ENCODE results near the gene CLBA1. TPM values are rescaled to one million over a fixed set of nuclear protein-coding genes. Genes with fewer than 3 reads are reported as not detected.
A peak's percentile ranks its signal among the peaks of the same experiment; 100 is the strongest.

Gene CLBA1
- total RNA-seq, 1 experiment from 2014 or later = 14.8 TPM

DNA sequence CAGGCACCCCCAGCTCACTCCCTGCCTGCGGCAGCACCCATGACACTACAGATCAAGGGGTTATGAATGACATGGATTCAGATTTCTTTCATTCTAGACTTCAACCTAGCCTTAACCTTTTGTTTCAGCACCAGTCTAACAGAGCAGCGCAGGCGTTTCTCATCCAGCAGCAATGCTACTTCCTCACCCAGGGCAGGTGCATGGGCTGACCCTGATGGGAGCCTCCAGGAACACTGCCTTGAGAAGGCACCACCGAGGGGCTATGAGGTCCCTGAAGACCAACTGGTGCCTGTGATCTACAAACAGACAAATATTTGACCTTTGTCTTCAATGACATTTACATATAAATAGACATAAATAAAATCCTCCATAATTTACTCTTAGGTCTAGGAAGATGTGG, 24.5 kb downstream of the CLBA1 start:
- TSS peak; percentile 3 for BruUV-seq (replicated peaks)
- ATAC-seq (no peak), DNase-seq (ENCODE audit: low read depth, low spot score) (no peak)
- Histone ChIP-seq H3K9me3 (ENCODE audit: control insufficient read depth in 1 of 2, insufficient read depth in 1 of 2, low read depth in 1 of 2, low read length in 2 of 2) (no peaks in the 10 kb centered on the region), H3K79me2 (ENCODE audit: insufficient read depth, low read length) (peaks cover 67% of the 10 kb centered on the region), H3K4me1 (ENCODE audit: control insufficient read depth in 1 of 2, insufficient read depth in 2 of 2, low read length in 2 of 2) (no peaks in the 10 kb centered on the region), H3K9ac (ENCODE audit: low read length) (no peak overlapping the region), H3K27ac (ENCODE audit: low read depth, low read length) (no peak overlapping the region), H3K9me2 (ENCODE audit: insufficient read depth) (no peaks in the 10 kb centered on the region), H4K20me1 (ENCODE audit: insufficient read depth) (peaks cover 19% of the 10 kb centered on the region; the same call in 1 of the 2 replicates), H2AFZ (ENCODE audit: low read depth, low read length, poor library complexity, severe bottlenecking) (no peak overlapping the region), H3K27me3 (ENCODE audit: insufficient read depth, low read length) (no peaks in the 10 kb centered on the region), H3K4me3 (replicated peaks in 1 of 2; ENCODE audit: low read depth in 1 of 2, low read length in 2 of 2) (no peak overlapping the region), H3K4me2 (ENCODE audit: low read length) (no peak overlapping the region), H3K36me3 (ENCODE audit: control insufficient read depth in 1 of 2, insufficient read depth in 2 of 2, low read length in 2 of 2) (peaks cover 29 to 30% of the 10 kb centered on the region in 2 experiments)
- intact Hi-C loops (cut with micrococcal nuclease) = no loop called here
- ChIA-PET RAD21 (ENCODE audit: low non-redundant PET in 1 of 2, low total read pairs in 2 of 2, uncharacterized antibody in 2 of 2, unreplicated experiment in 2 of 2) (no interaction called here), CTCF (no interaction called here), POLR2A (no interaction called here)
- TF ChIP-seq, protein P1, sequence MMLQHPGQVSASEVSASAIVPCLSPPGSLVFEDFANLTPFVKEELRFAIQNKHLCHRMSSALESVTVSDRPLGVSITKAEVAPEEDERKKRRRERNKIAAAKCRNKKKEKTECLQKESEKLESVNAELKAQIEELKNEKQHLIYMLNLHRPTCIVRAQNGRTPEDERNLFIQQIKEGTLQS (IDR thresholded peaks at IDR 0.05) = no peak
- TF ChIP-seq YY1 (IDR thresholded peaks at IDR 0.05; ENCODE audit: extremely low read depth, insufficient replicate concordance, low read depth, low read length) = no peak
- TF ChIP-seq, protein P2, sequence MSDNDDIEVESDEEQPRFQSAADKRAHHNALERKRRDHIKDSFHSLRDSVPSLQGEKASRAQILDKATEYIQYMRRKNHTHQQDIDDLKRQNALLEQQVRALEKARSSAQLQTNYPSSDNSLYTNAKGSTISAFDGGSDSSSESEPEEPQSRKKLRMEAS (IDR thresholded peaks at IDR 0.05) = no peak
- TF ChIP-seq SIN3A (IDR thresholded peaks at IDR 0.05; ENCODE audit: low read depth) = no peak
- TF ChIP-seq, protein P3, sequence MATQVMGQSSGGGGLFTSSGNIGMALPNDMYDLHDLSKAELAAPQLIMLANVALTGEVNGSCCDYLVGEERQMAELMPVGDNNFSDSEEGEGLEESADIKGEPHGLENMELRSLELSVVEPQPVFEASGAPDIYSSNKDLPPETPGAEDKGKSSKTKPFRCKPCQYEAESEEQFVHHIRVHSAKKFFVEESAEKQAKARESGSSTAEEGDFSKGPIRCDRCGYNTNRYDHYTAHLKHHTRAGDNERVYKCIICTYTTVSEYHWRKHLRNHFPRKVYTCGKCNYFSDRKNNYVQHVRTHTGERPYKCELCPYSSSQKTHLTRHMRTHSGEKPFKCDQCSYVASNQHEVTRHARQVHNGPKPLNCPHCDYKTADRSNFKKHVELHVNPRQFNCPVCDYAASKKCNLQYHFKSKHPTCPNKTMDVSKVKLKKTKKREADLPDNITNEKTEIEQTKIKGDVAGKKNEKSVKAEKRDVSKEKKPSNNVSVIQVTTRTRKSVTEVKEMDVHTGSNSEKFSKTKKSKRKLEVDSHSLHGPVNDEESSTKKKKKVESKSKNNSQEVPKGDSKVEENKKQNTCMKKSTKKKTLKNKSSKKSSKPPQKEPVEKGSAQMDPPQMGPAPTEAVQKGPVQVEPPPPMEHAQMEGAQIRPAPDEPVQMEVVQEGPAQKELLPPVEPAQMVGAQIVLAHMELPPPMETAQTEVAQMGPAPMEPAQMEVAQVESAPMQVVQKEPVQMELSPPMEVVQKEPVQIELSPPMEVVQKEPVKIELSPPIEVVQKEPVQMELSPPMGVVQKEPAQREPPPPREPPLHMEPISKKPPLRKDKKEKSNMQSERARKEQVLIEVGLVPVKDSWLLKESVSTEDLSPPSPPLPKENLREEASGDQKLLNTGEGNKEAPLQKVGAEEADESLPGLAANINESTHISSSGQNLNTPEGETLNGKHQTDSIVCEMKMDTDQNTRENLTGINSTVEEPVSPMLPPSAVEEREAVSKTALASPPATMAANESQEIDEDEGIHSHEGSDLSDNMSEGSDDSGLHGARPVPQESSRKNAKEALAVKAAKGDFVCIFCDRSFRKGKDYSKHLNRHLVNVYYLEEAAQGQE (IDR thresholded peaks at IDR 0.05; ENCODE audit: low read depth) = no peak
- TF ChIP-seq POLR2AphosphoS5 (IDR thresholded peaks at IDR 0.05; ENCODE audit: low read depth, low read length) = no peak
- no peak for TF ChIP-seq CEBPB (IDR thresholded peaks at IDR 0.05; ENCODE audit: low read depth)
- no peak for TF ChIP-seq JUND (IDR thresholded peaks at IDR 0.05)
- no peak for TF ChIP-seq ZNF274 (IDR thresholded peaks at IDR 0.05; ENCODE audit: low read depth, low read length)
- TF ChIP-seq, protein P4, sequence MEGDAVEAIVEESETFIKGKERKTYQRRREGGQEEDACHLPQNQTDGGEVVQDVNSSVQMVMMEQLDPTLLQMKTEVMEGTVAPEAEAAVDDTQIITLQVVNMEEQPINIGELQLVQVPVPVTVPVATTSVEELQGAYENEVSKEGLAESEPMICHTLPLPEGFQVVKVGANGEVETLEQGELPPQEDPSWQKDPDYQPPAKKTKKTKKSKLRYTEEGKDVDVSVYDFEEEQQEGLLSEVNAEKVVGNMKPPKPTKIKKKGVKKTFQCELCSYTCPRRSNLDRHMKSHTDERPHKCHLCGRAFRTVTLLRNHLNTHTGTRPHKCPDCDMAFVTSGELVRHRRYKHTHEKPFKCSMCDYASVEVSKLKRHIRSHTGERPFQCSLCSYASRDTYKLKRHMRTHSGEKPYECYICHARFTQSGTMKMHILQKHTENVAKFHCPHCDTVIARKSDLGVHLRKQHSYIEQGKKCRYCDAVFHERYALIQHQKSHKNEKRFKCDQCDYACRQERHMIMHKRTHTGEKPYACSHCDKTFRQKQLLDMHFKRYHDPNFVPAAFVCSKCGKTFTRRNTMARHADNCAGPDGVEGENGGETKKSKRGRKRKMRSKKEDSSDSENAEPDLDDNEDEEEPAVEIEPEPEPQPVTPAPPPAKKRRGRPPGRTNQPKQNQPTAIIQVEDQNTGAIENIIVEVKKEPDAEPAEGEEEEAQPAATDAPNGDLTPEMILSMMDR (IDR thresholded peaks at IDR 0.05 in 2 of 3, conservative IDR thresholded peaks at IDR 0.05 in 1 of 3; ENCODE audit: borderline replicate concordance in 1 of 3, insufficient read depth in 1 of 3, low read depth in 2 of 3, low read length in 2 of 3) = no peak
- no peak for TF ChIP-seq RAD21 (IDR thresholded peaks at IDR 0.05; ENCODE audit: low read depth)
- TF ChIP-seq SRF (IDR thresholded peaks at IDR 0.05; ENCODE audit: low read depth) = no peak

All from HCT116 (cell line).